Activated naive CD4-positive, alpha-beta T cell treated with anti-CD3 and anti-CD28 coated beads for 36 hours (primary cell): ENCODE results near the gene SMIM1. TPM values are rescaled to one million over a fixed set of nuclear protein-coding genes. Genes with fewer than 3 reads are reported as not detected.
"Not testable (repeated sequence)": the region's sequence is repeated elsewhere in the genome, so short reads cannot be mapped to it uniquely, and the experiment has no call there.

ENCODE experiments used
- CTCF ChIA-PET: fragments of 350-600 bp; sonication (Branson Sonifier 250); formaldehyde crosslinking; loops from one replicate; lab custom pipeline; 2021; ENCODE audit warnings: antibody characterized with exemption; lab: Charles Lee
- DNase-seq: peaks from one replicate; pipeline ENCODE4 v3.0.0-alpha.2; 2020
- H3K27ac Mint-ChIP-seq: one replicate; pipeline ENCODE4 v1.8.0; 2021; ENCODE audit warnings: mild to moderate bottlenecking, mixed read lengths
- H3K27me3 Mint-ChIP-seq: one replicate; pipeline ENCODE4 v1.8.0; 2021; ENCODE audit warnings: low read depth, mixed read lengths
- H3K36me3 Mint-ChIP-seq: one replicate; pipeline ENCODE4 v1.8.0; 2021; ENCODE audit warnings: low read depth, mixed read lengths
- H3K4me1 Mint-ChIP-seq: one replicate; pipeline ENCODE4 v1.8.0; 2021; ENCODE audit warnings: low read depth, mixed read lengths
- H3K4me3 Mint-ChIP-seq: one replicate; pipeline ENCODE4 v1.8.0; 2021; ENCODE audit warnings: mild to moderate bottlenecking, moderate library complexity, mixed read lengths
- H3K9me3 Mint-ChIP-seq: one replicate; pipeline ENCODE4 v1.8.0; 2021; ENCODE audit warnings: mixed read lengths
- intact Hi-C: fragments of 100-400 bp; cut with micrococcal nuclease; formaldehyde crosslinking; loops from one replicate; pipeline ENCODE4 v1.15.1; 2023
- total RNA-seq, 2 experiments: library from RNA; stranded (reverse); gene quantifications; one replicate each; pipeline ENCODE4 v1.2.3, GENCODE V29; 2021

The SMIM1 gene
- 1 to 10 TPM in 1 of 2 experiments, under 1 TPM in 1; 0.83 to 2.0 TPM for total RNA-seq

- no peak for DNase-seq
- no peaks in the 10 kb centered on the region for H3K36me3 Mint-ChIP-seq
- H3K27ac Mint-ChIP-seq, result peak within 1 kb of the TSS; percentile 8
- CTCF ChIA-PET, result no interaction called here
- peak within 1 kb of the TSS; percentile 65 for H3K4me3 Mint-ChIP-seq
- H3K9me3 Mint-ChIP-seq, result no peaks in the 10 kb centered on the region
- intact Hi-C loops, result loop anchor here (1.0 to 2.0 kb wide), 4 partner anchors 23 to 128 kb away; partner anchors contain the start of genes C1orf174, CEP104, DFFB and LRRC47
- H3K4me1 Mint-ChIP-seq, result peaks cover 12% of the 10 kb centered on the region
- no peaks in the 10 kb centered on the region for H3K27me3 Mint-ChIP-seq
These were observed at the start of gene SMIM1 for GRCh38 chr1:3772715-3773571. TSS of gene SMIM1 (plus strand) at chr1:3772749. CDS start at chr1:3775374, 2,625 bp downstream.

- H3K4me3 Mint-ChIP-seq, result no peak overlapping the region
- peaks cover 6% of the 10 kb centered on the region for H3K4me1 Mint-ChIP-seq
- no peaks in the 10 kb centered on the region for H3K27me3 Mint-ChIP-seq
- H3K27ac Mint-ChIP-seq, result no peak overlapping the region
- H3K9me3 Mint-ChIP-seq, result no peaks in the 10 kb centered on the region
- no peaks in the 10 kb centered on the region for H3K36me3 Mint-ChIP-seq
- no peak for DNase-seq
- intact Hi-C loops, result no loop called here
- CTCF ChIA-PET, result no interaction called here
These were observed 49.7 kb upstream of the SMIM1 start for GRCh38 chr1:3722846-3723245.

GRCh38 chr1:3724416-3725030 lies 48.0 kb upstream of the SMIM1 start:
- DNase-seq, result peak; percentile 82
- H3K9me3 Mint-ChIP-seq, H3K4me1 Mint-ChIP-seq, H3K27ac Mint-ChIP-seq, H3K27me3 Mint-ChIP-seq, H3K4me3 Mint-ChIP-seq, H3K36me3 Mint-ChIP-seq: not testable (repeated sequence)
- intact Hi-C loops, result loop anchor here (1.0 to 2.0 kb wide), 4 partner anchors 106 to 272 kb away; no protein-coding TSS in a partner anchor
- CTCF ChIA-PET, result interaction anchor here (0.7 to 1.3 kb wide), 6 partner anchors 8 to 75 kb away, joined by 3 to 7 read pairs (median 3); partner anchors contain the start of gene WRAP73

GRCh38 chr1:3725366-3725765 lies 47.2 kb upstream of the SMIM1 start:
- Mint-ChIP-seq H3K9me3 (no peaks in the 10 kb centered on the region), H3K4me1 (peaks cover 4% of the 10 kb centered on the region), H3K27me3 (no peaks in the 10 kb centered on the region), H3K36me3 (no peaks in the 10 kb centered on the region), H3K27ac (no peak overlapping the region), H3K4me3 (no peak overlapping the region)
- intact Hi-C loops, result loop anchor here (2.0 kb wide), 2 partner anchors 107 to 273 kb away; no protein-coding TSS in a partner anchor
- DNase-seq, result no peak
- CTCF ChIA-PET, result interaction anchor here (0.9 to 1.3 kb wide), 3 partner anchors 9 to 25 kb away, joined by 3 to 7 read pairs (median 6); no protein-coding TSS in a partner anchor

GRCh38 chr1:3727042-3727824 lies 45.3 kb upstream of the SMIM1 start:
- Mint-ChIP-seq H3K36me3 (no peaks in the 10 kb centered on the region), H3K27ac (no peak overlapping the region), H3K27me3 (peaks cover 2% of the 10 kb centered on the region), H3K4me3 (no peak overlapping the region), H3K9me3 (no peaks in the 10 kb centered on the region), H3K4me1 (no peaks in the 10 kb centered on the region)
- intact Hi-C loops, result no loop called here
- DNase-seq, result peak; percentile 23
- CTCF ChIA-PET, result interaction anchor here (0.7 to 1.4 kb wide), 3 partner anchors 12 to 743 kb away, joined by 3 to 6 read pairs (median 3); no protein-coding TSS in a partner anchor

- Mint-ChIP-seq H3K27ac (no peak overlapping the region), H3K36me3 (no peaks in the 10 kb centered on the region), H3K4me1 (no peaks in the 10 kb centered on the region), H3K27me3 (peaks cover 2% of the 10 kb centered on the region), H3K9me3 (no peaks in the 10 kb centered on the region), H3K4me3 (no peak overlapping the region)
- CTCF ChIA-PET, result interaction anchor here (1.4 kb wide), 1 partner anchor 11 kb away, joined by 6 read pairs; no protein-coding TSS in a partner anchor
- intact Hi-C loops, result no loop called here
- DNase-seq, result no peak
These were observed 44.4 kb upstream of the SMIM1 start for GRCh38 chr1:3727825-3728776.

- no peak for DNase-seq
- Mint-ChIP-seq H3K27ac (no peak overlapping the region), H3K9me3 (no peaks in the 10 kb centered on the region), H3K4me3 (no peak overlapping the region), H3K27me3 (peaks cover 2% of the 10 kb centered on the region), H3K4me1 (no peaks in the 10 kb centered on the region), H3K36me3 (no peaks in the 10 kb centered on the region)
- CTCF ChIA-PET, result no interaction called here
- intact Hi-C loops, result no loop called here
These were observed 42.7 kb upstream of the SMIM1 start for GRCh38 chr1:3729594-3730542.

- DNase-seq, result no peak
- CTCF ChIA-PET, result interaction anchor here (0.6 to 0.7 kb wide), 2 partner anchors 10 to 383 kb away, joined by 3 read pairs; no protein-coding TSS in a partner anchor
- Mint-ChIP-seq H3K27me3 (peaks cover 2% of the 10 kb centered on the region), H3K27ac (no peak overlapping the region), H3K36me3 (no peaks in the 10 kb centered on the region), H3K9me3 (no peaks in the 10 kb centered on the region), H3K4me1 (no peaks in the 10 kb centered on the region), H3K4me3 (no peak overlapping the region)
- intact Hi-C loops, result no loop called here
These were observed 41.9 kb upstream of the SMIM1 start for GRCh38 chr1:3730543-3731247.

- intact Hi-C loops, result no loop called here
These were observed 40.7 kb upstream of the SMIM1 start for GRCh38 chr1:3731583-3732433.

More at GRCh38 chr1:3731583-3732433, 40.7 kb upstream of the SMIM1 start:
- Mint-ChIP-seq H3K27me3 (peaks cover 2% of the 10 kb centered on the region), H3K27ac (no peak overlapping the region), H3K4me3 (no peak overlapping the region), H3K36me3 (no peaks in the 10 kb centered on the region), H3K9me3 (no peaks in the 10 kb centered on the region), H3K4me1 (no peaks in the 10 kb centered on the region)
- DNase-seq, result no peak
- CTCF ChIA-PET, result interaction anchor here (0.6 to 0.7 kb wide), 2 partner anchors 11 to 384 kb away, joined by 3 read pairs; no protein-coding TSS in a partner anchor
